DND-41 (cell line): ENCODE data around the gene GIPC3.

ENCODE experiments used
- ATAC-seq: fragments of 200-7000 bp; cut with Tn5 transposase; 3 replicates; pipeline ENCODE4 v1.9.1; 2021; ENCODE audit warnings: low read depth; ENCODE audit not compliant: insufficient read depth
- DNase-seq: peaks from one replicate; pipeline ENCODE4 v3.0.0-alpha.2; 2020
- H2AFZ ChIP-seq: 2 replicates; pipeline ENCODE4 v1.6.0; 2012; ENCODE audit warnings: low read depth, low read length
- H3K27ac ChIP-seq: 2 replicates; pipeline ENCODE4 v1.5.1; 2012; ENCODE audit warnings: low read length, inconsistent platforms
- H3K27me3 ChIP-seq: fragments of 200-600 bp; sonication (generic); 2 replicates; pipeline ENCODE4 v1.6.0; 2012; ENCODE audit warnings: low read length, mild to moderate bottlenecking, inconsistent platforms; ENCODE audit not compliant: insufficient read depth, poor library complexity
- H3K36me3 ChIP-seq: 2 replicates; pipeline ENCODE4 v1.5.1; 2012; ENCODE audit warnings: low read length, inconsistent platforms; ENCODE audit not compliant: insufficient read depth
- H3K4me1 ChIP-seq: 2 replicates; pipeline ENCODE4 v1.5.1; 2012; ENCODE audit warnings: mild to moderate bottlenecking, low read length; ENCODE audit not compliant: insufficient read depth
- H3K4me2 ChIP-seq: 2 replicates; pipeline ENCODE4 v1.6.0; 2012; ENCODE audit warnings: mild to moderate bottlenecking, moderate library complexity, low read length, inconsistent platforms; ENCODE audit not compliant: insufficient read depth
- H3K4me3 ChIP-seq, 2 experiments: fragments of 200-600 bp in 1 of 2; shearing (Covaris generic) in 1 of 2; 2 replicates each; pipeline ENCODE4 v1.5.1; 2012 to 2016; ENCODE audit warnings: inconsistent platforms in 2 of 2, low read length in 2 of 2, mild to moderate bottlenecking in 2 of 2, low read depth in 1 of 2, moderate library complexity in 1 of 2
- H3K79me2 ChIP-seq: 2 replicates; pipeline ENCODE4 v1.6.0; 2012; ENCODE audit warnings: low read length, inconsistent platforms; ENCODE audit not compliant: insufficient read depth
- H3K9ac ChIP-seq: 2 replicates; pipeline ENCODE4 v1.6.0; 2012; ENCODE audit warnings: low read depth, mild to moderate bottlenecking, inconsistent platforms, low read length, moderate library complexity
- H3K9me3 ChIP-seq: 2 replicates; pipeline ENCODE4 v1.5.1; 2012; ENCODE audit warnings: low read length, moderate library complexity, mild to moderate bottlenecking, inconsistent platforms; ENCODE audit not compliant: insufficient read depth, severe bottlenecking
- H4K20me1 ChIP-seq: 2 replicates; pipeline ENCODE4 v1.6.0; 2012; ENCODE audit warnings: low read length; ENCODE audit not compliant: insufficient read depth
- CTCF ChIP-seq: IDR thresholded peaks from 2 replicates; pipeline ENCODE4 v1.5.1; 2012; ENCODE audit warnings: borderline replicate concordance, low read length, moderate library complexity, mild to moderate bottlenecking; ENCODE audit not compliant: poor library complexity, severe bottlenecking; ENCODE audit errors: extremely low read depth
- EZH2 ChIP-seq: IDR thresholded peaks from 3 replicates; pipeline ENCODE4 v1.6.1; 2012; ENCODE audit warnings: borderline replicate concordance, low read depth, mild to moderate bottlenecking, moderate library complexity, low read length, inconsistent platforms; ENCODE audit not compliant: severe bottlenecking

The GIPC3 gene

GRCh38 chr19:3605361-3605760, 20.1 kb downstream of the GIPC3 start:
- no peaks in the 10 kb centered on the region for H3K27me3 ChIP-seq
- no peak for DNase-seq
- H4K20me1 ChIP-seq: no peaks in the 10 kb centered on the region
- no peak overlapping the region for H2AFZ ChIP-seq
- no peak for TF ChIP-seq CTCF
- no peak for TF ChIP-seq EZH2
- H3K9me3 ChIP-seq: no peaks in the 10 kb centered on the region
- no peaks in the 10 kb centered on the region for H3K4me1 ChIP-seq
- H3K36me3 ChIP-seq: peaks cover 2% of the 10 kb centered on the region
- ATAC-seq: no peak
- no peak overlapping the region for H3K4me2 ChIP-seq
- H3K79me2 ChIP-seq: no peaks in the 10 kb centered on the region
- no peak overlapping the region for H3K27ac ChIP-seq
- H3K9ac ChIP-seq: no peak overlapping the region
- no peak overlapping the region for H3K4me3 ChIP-seq

- no peak overlapping the region for H3K9ac ChIP-seq
- TF ChIP-seq EZH2 (no peak), CTCF (no peak)
- no peaks in the 10 kb centered on the region for H3K4me1 ChIP-seq
- H2AFZ ChIP-seq: no peak overlapping the region
- H3K27me3 ChIP-seq: no peaks in the 10 kb centered on the region
- H3K79me2 ChIP-seq: no peaks in the 10 kb centered on the region
- no peak for ATAC-seq
- H4K20me1 ChIP-seq: no peaks in the 10 kb centered on the region
- no peak overlapping the region for H3K27ac ChIP-seq
- DNase-seq: no peak
- no peak overlapping the region for H3K4me2 ChIP-seq
- no peaks in the 10 kb centered on the region for H3K9me3 ChIP-seq
- peaks cover 4% of the 10 kb centered on the region for H3K36me3 ChIP-seq
- no peak overlapping the region for H3K4me3 ChIP-seq
These were observed 20.5 kb downstream of the GIPC3 start for GRCh38 chr19:3605770-3606169.

GRCh38 chr19:3606174-3606689, 21.0 kb downstream of the GIPC3 start:
- no peak for TF ChIP-seq CTCF
- no peak for TF ChIP-seq EZH2
- Histone ChIP-seq H3K27me3 (no peaks in the 10 kb centered on the region), H3K9ac (no peak overlapping the region), H3K27ac (no peak overlapping the region), H3K4me2 (no peak overlapping the region), H3K36me3 (peaks cover 9% of the 10 kb centered on the region), H3K9me3 (no peaks in the 10 kb centered on the region), H3K4me3 (no peak overlapping the region), H3K4me1 (no peaks in the 10 kb centered on the region), H2AFZ (no peak overlapping the region), H4K20me1 (no peaks in the 10 kb centered on the region), H3K79me2 (no peaks in the 10 kb centered on the region)
- DNase-seq (no peak), ATAC-seq (no peak)
